Upper lobe of left lung (tissue), 6 donors: Measurements from ENCODE around the gene PALM. TPM values are rescaled to one million over a fixed set of nuclear protein-coding genes. Genes with fewer than 3 reads are reported as not detected.

Experiments
- ATAC-seq, 2 donors: fragments of 200-7000 bp; cut with Tn5 transposase; one replicate each; pipeline ENCODE4 v1.9.1; 2022; ENCODE audit warnings: mild to moderate bottlenecking in 2 of 2, moderate library complexity in 2 of 2; ENCODE audit not compliant: low FRiP score in 2 of 2
- DNase-seq, 2 donors: peaks; one replicate each; pipeline ENCODE4 v3.0.0-alpha.2; 2019 to 2020
- H3K27ac ChIP-seq, 4 donors: fragments of 200-600 bp; sonication (generic); one replicate each; pipeline ENCODE4 v1.5.1; 2016 to 2019
- H3K27me3 ChIP-seq, 4 donors: fragments of 200-600 bp; sonication (generic); one replicate each; pipeline ENCODE4 v1.5.1; 2017 to 2019
- H3K36me3 ChIP-seq, 4 donors: fragments of 200-600 bp; sonication (generic); one replicate each; pipeline ENCODE4 v1.5.1; 2016 to 2019
- H3K4me1 ChIP-seq, 4 donors: fragments of 200-600 bp; sonication (generic); one replicate each; pipeline ENCODE4 v1.5.1; 2018 to 2019
- H3K4me3 ChIP-seq, 4 donors: fragments of 200-600 bp; sonication (generic); one replicate each; pipeline ENCODE4 v1.5.1; 2017 to 2019; ENCODE audit warnings: mild to moderate bottlenecking in 2 of 4, moderate library complexity in 1 of 4
- H3K9me3 ChIP-seq, 4 donors: fragments of 200-600 bp; sonication (generic); one replicate each; pipeline ENCODE4 v1.5.1; 2018 to 2019
- EP300 ChIP-seq, 4 donors: sonication (generic); formaldehyde crosslinking; IDR thresholded peaks; one replicate each; pipeline ENCODE4 v1.5.1; 2017; ENCODE audit warnings: antibody characterized with exemption in 4 of 4, control low read depth in 2 of 4
- POLR2A ChIP-seq, 4 donors: fragments of 450-650 bp; IDR thresholded peaks; one replicate each; pipeline ENCODE4 v1.5.1; 2016 to 2017; ENCODE audit warnings: antibody characterized with exemption in 4 of 4, mild to moderate bottlenecking in 2 of 4
- POLR2AphosphoS5 ChIP-seq, 2 donors: sonication (generic); formaldehyde crosslinking; IDR thresholded peaks; one replicate each; pipeline ENCODE4 v1.5.1; 2017; ENCODE audit warnings: antibody characterized with exemption in 2 of 2
- WGBS, 2 donors: methylation state at CpG; one replicate each; pipeline ENCODE4 v1.1.5; 2017 to 2018; 5-methylcytosine and 5-hydroxymethylcytosine counted together
- total RNA-seq, 6 donors: library from RNA; depleted of rRNA in 4 of 6; stranded (reverse); fragments of >200 nt in 4 of 6; gene quantifications; one replicate each; pipeline versions ENCODE4 v1.1.0 to v1.2.1, GENCODE V29; 2016 to 2021
- TF ChIP-seq, protein P1 (sequence below), 6 experiments: fragments of 450-650 bp in 4 of 6; fragments of 200-600 bp in 2 of 6; sonication (generic) in 2 of 6; IDR thresholded peaks; one replicate each; pipeline ENCODE4 v1.5.1; 2016 to 2019; ENCODE audit warnings: antibody characterized with exemption in 6 of 6
- donor health status: DM: no; HTN: no; CAD: no; lungs with moderate emphysema.
- donor health status: DM: no; HTN: yes; CAD: no; lungs with severe emphysema.

The PALM gene
- total RNA-seq, 6 donors from 2014 or later: 12.5 to 65.6 (median 37.4) TPM

DNA sequence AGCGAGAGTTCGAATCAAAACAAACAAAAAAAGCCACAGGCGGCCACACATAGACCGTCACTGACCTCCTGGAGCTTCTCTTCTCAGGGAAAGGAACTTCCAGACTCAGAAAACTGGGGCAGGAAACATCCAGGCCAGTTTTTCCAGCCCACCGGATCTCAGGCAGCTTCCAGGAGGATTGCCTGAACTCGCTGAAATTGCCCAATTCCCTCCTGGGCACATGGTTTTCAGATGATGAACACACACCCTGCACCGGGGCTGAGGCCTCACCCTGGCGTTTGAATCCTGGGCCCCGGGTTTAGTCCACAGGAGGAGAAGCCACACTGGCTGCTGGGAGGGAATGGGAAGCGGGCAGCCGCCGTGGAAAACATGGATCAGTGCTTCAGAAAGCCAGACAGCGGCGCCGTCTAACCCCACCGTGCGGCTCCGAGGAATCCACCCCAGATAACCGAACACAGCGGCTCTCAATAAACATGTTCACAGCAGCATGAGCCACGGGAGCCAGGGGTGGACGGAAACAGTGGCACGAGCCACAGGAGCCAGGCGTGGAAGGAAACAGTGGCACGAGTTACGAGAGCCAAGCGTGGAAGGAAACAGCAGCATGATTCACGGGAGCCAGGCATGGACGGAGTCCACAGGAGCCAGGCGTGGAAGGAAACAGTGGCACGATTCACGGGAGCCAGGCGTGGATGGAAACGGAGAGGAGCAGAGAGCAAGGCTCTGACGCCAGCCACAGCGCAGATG, 70.3 kb downstream of the PALM start:
- DNase-seq (peak in 1 of 2 donors; percentile 63), ATAC-seq (peak; percentile 44 to 77)
- 62 to 63% methylated on average over 29 to 34 of the region's 36 CpGs for WGBS, 2 donors
- TF ChIP-seq POLR2A (IDR thresholded peaks at IDR 0.05) (no peak), POLR2AphosphoS5 (IDR thresholded peaks at IDR 0.05) (peak in 1 of 2 donors; percentile 32), EP300 (IDR thresholded peaks at IDR 0.05) (no peak)
- Histone ChIP-seq H3K4me1 (peaks cover 28 to 43% (median 34%) of the 10 kb centered on the region in 4 donors), H3K36me3 (no peaks in the 10 kb centered on the region), H3K4me3 (no peak overlapping the region), H3K9me3 (no peaks in the 10 kb centered on the region), H3K27ac (peak overlapping the region; percentile 61 to 75 (median 66)), H3K27me3 (no peaks in the 10 kb centered on the region)

DNA sequence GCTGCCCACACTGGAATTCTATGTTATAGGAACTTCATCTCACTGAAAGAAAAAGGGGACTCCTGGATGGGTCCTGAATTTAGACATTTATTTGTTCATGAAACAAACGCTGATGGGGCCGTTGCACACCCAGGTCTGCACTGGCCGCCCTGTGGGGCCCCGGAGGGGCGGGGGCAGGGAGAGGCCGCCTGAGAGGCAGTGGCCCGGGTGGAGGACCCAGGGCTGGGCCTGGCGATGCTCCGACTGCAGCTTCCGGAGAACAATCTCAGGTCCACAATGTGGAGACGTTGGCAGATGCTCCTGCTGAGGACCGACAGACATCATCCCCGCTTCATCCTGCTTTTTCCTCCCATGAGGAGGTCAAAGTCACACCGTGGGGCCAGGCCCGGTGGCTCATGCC, 72.2 kb downstream of the PALM start:
- no peaks in the 10 kb centered on the region for H3K27me3 ChIP-seq
- peak overlapping the region in 3 of 4 donors; percentile 21 to 87 (median 85) for H3K27ac ChIP-seq
- WGBS, 2 donors: 61 to 77% methylated on average over 7 to 15 of the region's 15 CpGs
- H3K4me1 ChIP-seq: peaks cover 32 to 52% (median 41%) of the 10 kb centered on the region in 4 donors
- H3K9me3 ChIP-seq: no peaks in the 10 kb centered on the region
- no peak for ATAC-seq
- peak overlapping the region in 1 of 4 donors; percentile 49 for H3K4me3 ChIP-seq
- H3K36me3 ChIP-seq: no peaks in the 10 kb centered on the region
- no peak for DNase-seq
- TF ChIP-seq POLR2AphosphoS5 (IDR thresholded peaks at IDR 0.05): no peak
- TF ChIP-seq EP300 (IDR thresholded peaks at IDR 0.05): no peak
- TF ChIP-seq, protein P1, sequence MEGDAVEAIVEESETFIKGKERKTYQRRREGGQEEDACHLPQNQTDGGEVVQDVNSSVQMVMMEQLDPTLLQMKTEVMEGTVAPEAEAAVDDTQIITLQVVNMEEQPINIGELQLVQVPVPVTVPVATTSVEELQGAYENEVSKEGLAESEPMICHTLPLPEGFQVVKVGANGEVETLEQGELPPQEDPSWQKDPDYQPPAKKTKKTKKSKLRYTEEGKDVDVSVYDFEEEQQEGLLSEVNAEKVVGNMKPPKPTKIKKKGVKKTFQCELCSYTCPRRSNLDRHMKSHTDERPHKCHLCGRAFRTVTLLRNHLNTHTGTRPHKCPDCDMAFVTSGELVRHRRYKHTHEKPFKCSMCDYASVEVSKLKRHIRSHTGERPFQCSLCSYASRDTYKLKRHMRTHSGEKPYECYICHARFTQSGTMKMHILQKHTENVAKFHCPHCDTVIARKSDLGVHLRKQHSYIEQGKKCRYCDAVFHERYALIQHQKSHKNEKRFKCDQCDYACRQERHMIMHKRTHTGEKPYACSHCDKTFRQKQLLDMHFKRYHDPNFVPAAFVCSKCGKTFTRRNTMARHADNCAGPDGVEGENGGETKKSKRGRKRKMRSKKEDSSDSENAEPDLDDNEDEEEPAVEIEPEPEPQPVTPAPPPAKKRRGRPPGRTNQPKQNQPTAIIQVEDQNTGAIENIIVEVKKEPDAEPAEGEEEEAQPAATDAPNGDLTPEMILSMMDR (IDR thresholded peaks at IDR 0.05): no peak
- no peak for TF ChIP-seq POLR2A (IDR thresholded peaks at IDR 0.05)

DNA sequence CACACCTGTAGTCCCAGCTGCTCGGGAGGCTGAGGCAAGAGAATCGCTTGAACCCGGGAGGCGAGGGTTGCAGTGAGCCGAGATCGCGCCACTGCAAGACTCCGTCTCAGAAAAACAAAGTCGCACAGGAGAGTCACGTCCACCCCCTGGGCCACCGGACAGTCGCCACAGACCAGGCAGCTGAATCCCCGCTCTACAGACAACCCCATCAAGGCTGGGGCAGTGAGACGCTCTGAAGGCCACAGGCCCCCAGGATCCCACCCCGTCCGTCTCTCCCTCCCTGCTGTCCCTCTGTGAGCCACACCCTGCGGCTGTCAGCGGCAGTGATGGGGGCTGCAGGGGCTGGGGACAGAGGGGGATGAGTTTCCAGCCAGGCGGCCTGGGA, 73.1 kb downstream of the PALM start:
- peak in 1 of 2 donors; percentile 16 for ATAC-seq
- Histone ChIP-seq H3K36me3 (no peaks in the 10 kb centered on the region), H3K4me3 (peak overlapping the region; percentile 29 to 49 (median 40)), H3K9me3 (no peaks in the 10 kb centered on the region), H3K27ac (peak overlapping the region; percentile 79 to 87 (median 84)), H3K4me1 (peaks cover 32 to 52% (median 41%) of the 10 kb centered on the region in 4 donors), H3K27me3 (no peaks in the 10 kb centered on the region)
- WGBS, 2 donors: 82 to 89% methylated on average over 16 to 19 of the region's 19 CpGs
- DNase-seq: no peak
- TF ChIP-seq, protein P1 (IDR thresholded peaks at IDR 0.05): no peak
- TF ChIP-seq POLR2AphosphoS5 (IDR thresholded peaks at IDR 0.05) (no peak), POLR2A (IDR thresholded peaks at IDR 0.05) (no peak), EP300 (IDR thresholded peaks at IDR 0.05) (no peak)

DNA sequence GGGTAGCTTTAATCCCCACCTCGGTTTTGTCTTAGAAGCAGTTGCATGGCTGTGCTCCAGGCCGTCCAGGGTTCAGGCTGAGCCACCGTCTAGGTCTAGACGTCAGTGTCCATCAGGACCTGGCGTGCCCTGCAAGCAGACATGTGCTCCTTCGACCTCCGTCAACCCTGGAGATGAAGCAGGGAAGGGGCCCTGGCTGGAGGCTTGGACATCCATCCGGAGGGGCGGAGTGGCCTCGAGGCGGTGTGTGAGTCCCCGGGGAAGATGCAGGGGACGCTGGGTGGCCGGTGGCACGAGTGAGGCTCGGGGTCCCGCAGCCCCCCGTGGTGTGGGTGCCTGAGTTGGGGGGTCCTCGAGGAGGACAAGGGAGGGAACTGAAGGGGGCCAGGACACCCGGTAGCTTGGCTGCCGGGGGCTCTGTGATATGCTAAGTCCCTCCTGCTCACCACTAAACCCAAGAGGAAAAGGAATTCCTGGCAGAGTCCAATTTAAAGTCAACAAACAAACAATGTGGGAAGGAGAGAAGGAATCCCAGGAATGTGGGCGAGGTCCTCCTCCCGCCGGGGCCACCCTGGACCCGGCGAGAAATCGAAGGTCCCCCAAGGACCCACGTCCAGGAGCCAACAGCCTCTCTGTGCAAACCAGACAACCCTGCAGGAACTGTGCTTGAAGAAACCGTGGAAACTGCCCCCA, 73.6 kb downstream of the PALM start:
- peaks cover 32 to 52% (median 41%) of the 10 kb centered on the region in 4 donors for H3K4me1 ChIP-seq
- TF ChIP-seq POLR2AphosphoS5 (IDR thresholded peaks at IDR 0.05) (no peak), EP300 (IDR thresholded peaks at IDR 0.05) (no peak), POLR2A (IDR thresholded peaks at IDR 0.05) (no peak)
- TF ChIP-seq, protein P1 (IDR thresholded peaks at IDR 0.05): no peak
- H3K27me3 ChIP-seq: no peaks in the 10 kb centered on the region
- peak overlapping the region; percentile 79 to 87 (median 84) for H3K27ac ChIP-seq
- DNase-seq (no peak), ATAC-seq (peak; percentile 42 to 81)
- peak overlapping the region; percentile 29 to 49 (median 40) for H3K4me3 ChIP-seq
- no peaks in the 10 kb centered on the region for H3K36me3 ChIP-seq
- no peaks in the 10 kb centered on the region for H3K9me3 ChIP-seq
- 29 to 50% methylated on average over 24 to 28 of the region's 29 CpGs for WGBS, 2 donors
